Measurements from ENCODE around the gene STK25.

DNA sequence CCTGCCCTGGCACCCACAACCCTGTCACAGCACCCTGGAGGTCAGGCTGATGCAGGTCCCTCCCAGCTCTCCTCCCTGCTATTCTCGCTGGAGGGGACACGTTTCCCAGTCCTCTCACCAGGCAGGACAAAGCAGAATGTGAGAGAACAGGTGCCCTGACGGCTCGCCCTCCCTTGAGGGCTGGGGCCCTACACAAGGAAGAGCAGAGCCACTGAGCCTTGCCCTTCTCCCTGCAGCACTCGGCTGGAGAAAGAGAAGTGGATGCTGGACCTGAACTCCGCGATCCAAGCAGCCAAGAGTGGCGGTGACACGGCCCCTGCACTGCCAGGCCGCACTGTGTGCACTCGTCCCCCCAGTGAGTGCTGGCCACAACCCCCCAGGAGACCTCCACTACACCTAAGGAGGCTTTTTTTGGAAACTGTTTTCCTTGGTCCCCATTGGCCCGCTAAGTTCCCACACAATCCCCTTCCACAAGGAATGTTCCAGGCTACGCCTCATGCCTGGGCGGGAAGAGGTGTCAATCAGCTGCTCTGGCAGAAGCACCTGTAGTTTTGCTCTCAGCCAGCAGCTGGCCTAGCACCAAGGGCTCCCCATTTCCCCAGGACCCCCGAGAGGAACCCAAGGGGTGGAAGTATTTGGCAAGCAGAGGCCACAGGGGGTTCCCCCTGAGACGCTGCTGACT is 17.4 kb downstream of the STK25 start:
- TF ChIP-seq, protein P1, sequence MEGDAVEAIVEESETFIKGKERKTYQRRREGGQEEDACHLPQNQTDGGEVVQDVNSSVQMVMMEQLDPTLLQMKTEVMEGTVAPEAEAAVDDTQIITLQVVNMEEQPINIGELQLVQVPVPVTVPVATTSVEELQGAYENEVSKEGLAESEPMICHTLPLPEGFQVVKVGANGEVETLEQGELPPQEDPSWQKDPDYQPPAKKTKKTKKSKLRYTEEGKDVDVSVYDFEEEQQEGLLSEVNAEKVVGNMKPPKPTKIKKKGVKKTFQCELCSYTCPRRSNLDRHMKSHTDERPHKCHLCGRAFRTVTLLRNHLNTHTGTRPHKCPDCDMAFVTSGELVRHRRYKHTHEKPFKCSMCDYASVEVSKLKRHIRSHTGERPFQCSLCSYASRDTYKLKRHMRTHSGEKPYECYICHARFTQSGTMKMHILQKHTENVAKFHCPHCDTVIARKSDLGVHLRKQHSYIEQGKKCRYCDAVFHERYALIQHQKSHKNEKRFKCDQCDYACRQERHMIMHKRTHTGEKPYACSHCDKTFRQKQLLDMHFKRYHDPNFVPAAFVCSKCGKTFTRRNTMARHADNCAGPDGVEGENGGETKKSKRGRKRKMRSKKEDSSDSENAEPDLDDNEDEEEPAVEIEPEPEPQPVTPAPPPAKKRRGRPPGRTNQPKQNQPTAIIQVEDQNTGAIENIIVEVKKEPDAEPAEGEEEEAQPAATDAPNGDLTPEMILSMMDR (IDR thresholded peaks at IDR 0.05): no peak
- no peak for TF ChIP-seq EZH2 (IDR thresholded peaks at IDR 0.05; ENCODE audit: borderline replicate concordance, insufficient read depth, low read depth, low read length, poor library complexity, severe bottlenecking)
